GM10266 (cell line): Measurements from ENCODE around the gene EEFSEC.

Experiments used
- DNase-seq: peaks from one replicate; pipeline ENCODE4 v3.0.0; 2012; ENCODE audit errors: extremely low spot score
- CTCF ChIP-seq: IDR thresholded peaks from 2 replicates; pipeline ENCODE4 v1.5.1; 2012; ENCODE audit warnings: mild to moderate bottlenecking, low read depth; ENCODE audit not compliant: control insufficient read depth, insufficient read depth; ENCODE audit errors: missing control alignments

Gene EEFSEC

GRCh38 chr3:128278130-128278529 lies 124.8 kb downstream of the EEFSEC start:
- no peak for DNase-seq
- no peak for TF ChIP-seq CTCF

GRCh38 chr3:128278761-128279600 lies 125.7 kb downstream of the EEFSEC start:
- no peak for TF ChIP-seq CTCF
- DNase-seq = no peak

GRCh38 chr3:128279601-128279880 lies 126.3 kb downstream of the EEFSEC start:
- DNase-seq = no peak
- no peak for TF ChIP-seq CTCF

GRCh38 chr3:128280481-128281052 lies 127.3 kb downstream of the EEFSEC start:
- DNase-seq = no peak
- no peak for TF ChIP-seq CTCF

GRCh38 chr3:128281056-128281455 lies 127.8 kb downstream of the EEFSEC start:
- DNase-seq = no peak

GRCh38 chr3:128281461-128282367 lies 128.4 kb downstream of the EEFSEC start:
- no peak for DNase-seq
- TF ChIP-seq CTCF = no peak

More at GRCh38 chr3:128281056-128281455, 127.8 kb downstream of the EEFSEC start:
- no peak for TF ChIP-seq CTCF
